ENCODE data around the gene TMEM221.
A peak's percentile ranks its signal among the peaks of the same experiment; 100 is the strongest.

Gene TMEM221

GRCh38 chr19:17441241-17442021 lies 7.0 kb downstream of the TMEM221 start:
- peak; percentile 58 for DNase-seq (ENCODE audit: low spot score)
- in situ Hi-C loops (cut with MboI; ENCODE audit: low pct_unique_long_range_greater_than_20kb, low sequenced_read_pairs, unreplicated experiment): no loop called here
- TF ChIP-seq CTCF (IDR thresholded peaks at IDR 0.05; ENCODE audit: extremely low read depth, insufficient read depth, missing control alignments): peak; percentile 59

GRCh38 chr19:17436874-17437267 lies 11.6 kb downstream of the TMEM221 start:
- in situ Hi-C loops (cut with MboI; ENCODE audit: low pct_unique_long_range_greater_than_20kb, low sequenced_read_pairs, unreplicated experiment): no loop called here
- no peak for TF ChIP-seq CTCF (IDR thresholded peaks at IDR 0.05; ENCODE audit: extremely low read depth, insufficient read depth, missing control alignments)
- DNase-seq (ENCODE audit: low spot score): no peak

GRCh38 chr19:17436094-17436873 lies 12.2 kb downstream of the TMEM221 start:
- no peak for DNase-seq (ENCODE audit: low spot score)
- in situ Hi-C loops (cut with MboI; ENCODE audit: low pct_unique_long_range_greater_than_20kb, low sequenced_read_pairs, unreplicated experiment): no loop called here
- no peak for TF ChIP-seq CTCF (IDR thresholded peaks at IDR 0.05; ENCODE audit: extremely low read depth, insufficient read depth, missing control alignments)

GRCh38 chr19:17435218-17435617 lies 13.2 kb downstream of the TMEM221 start:
- DNase-seq (ENCODE audit: low spot score): no peak
- in situ Hi-C loops (cut with MboI; ENCODE audit: low pct_unique_long_range_greater_than_20kb, low sequenced_read_pairs, unreplicated experiment): no loop called here

GRCh38 chr19:17431417-17431816 lies 17.1 kb downstream of the TMEM221 start:
- in situ Hi-C loops (cut with MboI; ENCODE audit: low pct_unique_long_range_greater_than_20kb, low sequenced_read_pairs, unreplicated experiment): no loop called here
- no peak for DNase-seq (ENCODE audit: low spot score)
- no peak for TF ChIP-seq CTCF (IDR thresholded peaks at IDR 0.05; ENCODE audit: extremely low read depth, insufficient read depth, missing control alignments)

More at GRCh38 chr19:17435218-17435617, 13.2 kb downstream of the TMEM221 start:
- TF ChIP-seq CTCF (IDR thresholded peaks at IDR 0.05; ENCODE audit: extremely low read depth, insufficient read depth, missing control alignments): no peak

- in situ Hi-C loops (cut with MboI; ENCODE audit: low pct_unique_long_range_greater_than_20kb, low sequenced_read_pairs, unreplicated experiment): no loop called here
- no peak for DNase-seq (ENCODE audit: low spot score)
- TF ChIP-seq CTCF (IDR thresholded peaks at IDR 0.05; ENCODE audit: extremely low read depth, insufficient read depth, missing control alignments): no peak
Measured at GRCh38 chr19:17429641-17430113, 18.8 kb downstream of the TMEM221 start.

Measured in GM13977 (cell line).